ENCODE results near the gene MAP3K14. TPM values are rescaled to one million over a fixed set of nuclear protein-coding genes. Genes with fewer than 3 reads are reported as not detected.

Gene MAP3K14
- total RNA-seq, 1 experiment from 2014 or later = 9.2 TPM

GRCh38 chr17:45233423-45233924 lies 83.3 kb downstream of the MAP3K14 start:
- CTCF ChIA-PET = interaction anchor here (0.6 to 1.3 kb wide), 5 partner anchors 12 to 73 kb away, joined by 3 to 7 read pairs (median 4); partner anchors contain the start of gene FMNL1
- no peaks in the 10 kb centered on the region for H3K27me3 Mint-ChIP-seq (ENCODE audit: insufficient read depth, unreplicated experiment)
- no peaks in the 10 kb centered on the region for H3K36me3 Mint-ChIP-seq (ENCODE audit: insufficient read depth, unreplicated experiment)
- intact Hi-C loops (cut with micrococcal nuclease) = no loop called here
- DNase-seq (ENCODE audit: unreplicated experiment) = no peak
- peaks cover 15% of the 10 kb centered on the region for H3K4me1 Mint-ChIP-seq (ENCODE audit: insufficient read depth, unreplicated experiment)
- no peak overlapping the region for H3K27ac Mint-ChIP-seq (ENCODE audit: low read depth, unreplicated experiment)
- POLR2A ChIA-PET = interaction anchor here (0.8 kb wide), 1 partner anchor 85 kb away, joined by 3 read pairs; the partner anchor contains the start of gene HEXIM1
- H3K9me3 Mint-ChIP-seq (ENCODE audit: unreplicated experiment) = no peaks in the 10 kb centered on the region
- H3K4me3 Mint-ChIP-seq (ENCODE audit: unreplicated experiment) = no peak overlapping the region
- no peak for TF ChIP-seq CTCF (IDR thresholded peaks at IDR 0.05; ENCODE audit: unreplicated experiment)
- BruUV-seq (replicated peaks) = no TSS peak

- Mint-ChIP-seq H3K4me3 (ENCODE audit: unreplicated experiment) (no peak overlapping the region), H3K9me3 (ENCODE audit: unreplicated experiment) (no peaks in the 10 kb centered on the region), H3K27ac (ENCODE audit: low read depth, unreplicated experiment) (no peak overlapping the region), H3K27me3 (ENCODE audit: insufficient read depth, unreplicated experiment) (no peaks in the 10 kb centered on the region), H3K4me1 (ENCODE audit: insufficient read depth, unreplicated experiment) (peaks cover 22% of the 10 kb centered on the region), H3K36me3 (ENCODE audit: insufficient read depth, unreplicated experiment) (no peaks in the 10 kb centered on the region)
- intact Hi-C loops (cut with micrococcal nuclease) = no loop called here
- no peak for DNase-seq (ENCODE audit: unreplicated experiment)
- CTCF ChIA-PET = interaction anchor here (0.6 to 2.9 kb wide), 11 partner anchors 11 to 137 kb away, joined by 3 to 25 read pairs (median 4); partner anchors contain the start of genes ACBD4 and FMNL1
- POLR2A ChIA-PET = interaction anchor here (0.8 kb wide), 2 partner anchors 83 to 84 kb away, joined by 3 to 4 read pairs; partner anchors contain the start of gene HEXIM1
- TF ChIP-seq CTCF (IDR thresholded peaks at IDR 0.05; ENCODE audit: unreplicated experiment) = no peak
- no TSS peak for BruUV-seq (replicated peaks)
These were observed 84.1 kb downstream of the MAP3K14 start for GRCh38 chr17:45232514-45233422.

GRCh38 chr17:45231481-45232116 lies 85.2 kb downstream of the MAP3K14 start:
- intact Hi-C loops (cut with micrococcal nuclease) = no loop called here
- H3K36me3 Mint-ChIP-seq (ENCODE audit: insufficient read depth, unreplicated experiment) = no peaks in the 10 kb centered on the region
- peaks cover 34% of the 10 kb centered on the region for H3K4me1 Mint-ChIP-seq (ENCODE audit: insufficient read depth, unreplicated experiment)
- TF ChIP-seq CTCF (IDR thresholded peaks at IDR 0.05; ENCODE audit: unreplicated experiment) = no peak
- no peaks in the 10 kb centered on the region for H3K27me3 Mint-ChIP-seq (ENCODE audit: insufficient read depth, unreplicated experiment)
- no TSS peak for BruUV-seq (replicated peaks)
- H3K9me3 Mint-ChIP-seq (ENCODE audit: unreplicated experiment) = no peaks in the 10 kb centered on the region
- DNase-seq (ENCODE audit: unreplicated experiment) = no peak
- H3K4me3 Mint-ChIP-seq (ENCODE audit: unreplicated experiment) = no peak overlapping the region
- ChIA-PET POLR2A (interaction anchor here (0.6 to 3.5 kb wide), 6 partner anchors 16 to 306 kb away, joined by 3 to 26 read pairs (median 4); partner anchors contain the start of gene HEXIM1), CTCF (interaction anchor here (0.6 to 2.9 kb wide), 13 partner anchors 11 to 1522 kb away, joined by 3 to 25 read pairs (median 3); partner anchors contain the start of gene ACBD4)
- H3K27ac Mint-ChIP-seq (ENCODE audit: low read depth, unreplicated experiment) = no peak overlapping the region

Data from MCF 10A (cell line).